ENCODE measurements around the gene PHF14. TPM values are rescaled to one million over a fixed set of nuclear protein-coding genes. Genes with fewer than 3 reads are reported as not detected.

The PHF14 gene
- total RNA-seq, 1 experiment from 2014 or later = 35.4 TPM

GRCh38 chr7:10998996-10999757 is 25.5 kb downstream of the PHF14 start:
- TF ChIP-seq EZH2phosphoT487 (IDR thresholded peaks at IDR 0.05; ENCODE audit: borderline replicate concordance, low read length) = no peak
- no peak for TF ChIP-seq EZH2 (IDR thresholded peaks at IDR 0.05; ENCODE audit: low read length, unreplicated experiment)
- TF ChIP-seq CTCF (conservative IDR thresholded peaks at IDR 0.05; ENCODE audit: low read depth, low read length) = no peak
- H3K9me2 ChIP-seq (replicated peaks; ENCODE audit: low read length) = no peaks in the 10 kb centered on the region
- BruUV-seq (replicated peaks) = no TSS peak
- CTCF ChIA-PET = no interaction called here
- no peaks in the 10 kb centered on the region for H3K4me1 ChIP-seq (ENCODE audit: insufficient read depth, low read length)
- H3K9ac ChIP-seq (ENCODE audit: low read length) = no peak overlapping the region
- H3K36me3 ChIP-seq (ENCODE audit: low read depth, low read length) = peaks cover 8% of the 10 kb centered on the region
- no peaks in the 10 kb centered on the region for H3K9me3 ChIP-seq (ENCODE audit: low read length)
- H4K20me1 ChIP-seq (ENCODE audit: low read length) = no peaks in the 10 kb centered on the region
- DNase-seq (no peak), ATAC-seq (no peak)
- peaks cover 30% of the 10 kb centered on the region for H3K79me2 ChIP-seq (ENCODE audit: low read length)
- no peaks in the 10 kb centered on the region for H3F3A ChIP-seq (ENCODE audit: low read length, unreplicated experiment)
- H3K4me3 ChIP-seq (ENCODE audit: low read length) = no peak overlapping the region
- intact Hi-C loops (cut with micrococcal nuclease) = no loop called here
- H2AFZ ChIP-seq (ENCODE audit: low read length) = no peak overlapping the region
- POLR2A ChIA-PET (ENCODE audit: unreplicated experiment) = no interaction called here
- H3K27ac ChIP-seq (ENCODE audit: low read length) = no peak overlapping the region
- no peaks in the 10 kb centered on the region for H3K27me3 ChIP-seq (ENCODE audit: low read length)
- no peak overlapping the region for H3K4me2 ChIP-seq (ENCODE audit: low read length)

DNA sequence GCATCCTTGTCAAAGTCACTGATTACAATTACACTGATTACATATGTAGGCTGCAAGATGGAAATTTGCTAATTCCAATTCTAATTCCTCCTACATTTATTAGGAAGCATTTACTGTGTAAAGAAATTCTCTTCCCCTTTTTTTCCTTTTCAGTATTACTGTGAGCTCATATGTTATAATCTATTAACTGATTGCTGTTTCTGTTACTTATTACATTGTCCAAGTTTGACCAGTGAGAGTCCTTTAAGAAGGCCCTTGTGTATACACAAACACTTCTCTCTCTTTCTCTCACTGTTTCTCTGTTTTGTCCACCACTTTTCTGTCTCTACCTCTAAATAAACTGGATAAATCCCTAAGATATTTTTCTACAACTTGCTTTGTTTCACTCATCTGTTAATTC is 31.5 kb downstream of the PHF14 start:
- ChIA-PET POLR2A (ENCODE audit: unreplicated experiment) (no interaction called here), CTCF (no interaction called here)
- no TSS peak for BruUV-seq (replicated peaks)
- no peak overlapping the region for H3K4me3 ChIP-seq (ENCODE audit: low read length)
- H3K9ac ChIP-seq (ENCODE audit: low read length) = no peak overlapping the region
- H4K20me1 ChIP-seq (ENCODE audit: low read length) = no peaks in the 10 kb centered on the region
- no peak for TF ChIP-seq EZH2 (IDR thresholded peaks at IDR 0.05; ENCODE audit: low read length, unreplicated experiment)
- H3K27me3 ChIP-seq (ENCODE audit: low read length) = no peaks in the 10 kb centered on the region
- no peaks in the 10 kb centered on the region for H3K9me2 ChIP-seq (replicated peaks; ENCODE audit: low read length)
- H3K4me1 ChIP-seq (ENCODE audit: insufficient read depth, low read length) = no peaks in the 10 kb centered on the region
- no peaks in the 10 kb centered on the region for H3K9me3 ChIP-seq (ENCODE audit: low read length)
- DNase-seq (no peak), ATAC-seq (no peak)
- H3F3A ChIP-seq (ENCODE audit: low read length, unreplicated experiment) = no peaks in the 10 kb centered on the region
- intact Hi-C loops (cut with micrococcal nuclease) = no loop called here
- peaks cover 27% of the 10 kb centered on the region for H3K79me2 ChIP-seq (ENCODE audit: low read length)
- no peak overlapping the region for H3K4me2 ChIP-seq (ENCODE audit: low read length)
- no peak overlapping the region for H3K27ac ChIP-seq (ENCODE audit: low read length)
- H2AFZ ChIP-seq (ENCODE audit: low read length) = no peak overlapping the region
- no peaks in the 10 kb centered on the region for H3K36me3 ChIP-seq (ENCODE audit: low read depth, low read length)

DNA sequence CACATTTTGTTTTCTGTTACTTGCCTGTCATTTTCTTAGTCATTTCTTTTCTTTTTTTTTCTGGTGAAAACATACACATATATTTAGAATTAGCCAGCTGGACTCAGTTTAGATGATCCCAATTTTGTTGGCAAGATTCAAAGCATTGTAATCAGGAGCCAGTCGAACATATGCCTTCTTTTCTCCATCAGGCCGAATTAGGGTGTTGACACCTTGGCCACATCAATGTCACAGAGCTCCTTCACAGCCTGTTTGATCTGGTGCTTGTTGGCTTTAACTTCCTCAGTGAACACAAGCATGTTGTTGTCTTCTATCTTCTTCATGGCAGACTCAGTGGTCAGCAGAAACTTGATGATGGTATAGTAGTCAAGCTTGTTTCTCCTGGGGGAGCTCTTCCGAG is 32.6 kb downstream of the PHF14 start:
- Histone ChIP-seq H3K79me2 (ENCODE audit: low read length) (peaks cover 29% of the 10 kb centered on the region), H3K9ac (ENCODE audit: low read length) (no peak overlapping the region)

More for the DNA sequence above, 32.6 kb downstream of the PHF14 start:
- no peak overlapping the region for H3K4me3 ChIP-seq (ENCODE audit: low read length)
- CTCF ChIA-PET = no interaction called here
- no peaks in the 10 kb centered on the region for H3K27me3 ChIP-seq (ENCODE audit: low read length)
- no peaks in the 10 kb centered on the region for H3K4me1 ChIP-seq (ENCODE audit: insufficient read depth, low read length)
- no peaks in the 10 kb centered on the region for H4K20me1 ChIP-seq (ENCODE audit: low read length)
- H3K9me2 ChIP-seq (replicated peaks; ENCODE audit: low read length) = no peaks in the 10 kb centered on the region
- intact Hi-C loops (cut with micrococcal nuclease) = no loop called here
- POLR2A ChIA-PET (ENCODE audit: unreplicated experiment) = no interaction called here
- H3F3A ChIP-seq (ENCODE audit: low read length, unreplicated experiment) = no peaks in the 10 kb centered on the region
- no peak overlapping the region for H2AFZ ChIP-seq (ENCODE audit: low read length)
- no TSS peak for BruUV-seq (replicated peaks)
- H3K36me3 ChIP-seq (ENCODE audit: low read depth, low read length) = no peaks in the 10 kb centered on the region
- H3K9me3 ChIP-seq (ENCODE audit: low read length) = no peaks in the 10 kb centered on the region
- TF ChIP-seq EZH2phosphoT487 (IDR thresholded peaks at IDR 0.05; ENCODE audit: borderline replicate concordance, low read length) (no peak), CTCF (conservative IDR thresholded peaks at IDR 0.05; ENCODE audit: low read depth, low read length) (no peak), EZH2 (IDR thresholded peaks at IDR 0.05; ENCODE audit: low read length, unreplicated experiment) (no peak)
- ATAC-seq (no peak), DNase-seq (no peak)
- no peak overlapping the region for H3K27ac ChIP-seq (ENCODE audit: low read length)
- no peak overlapping the region for H3K4me2 ChIP-seq (ENCODE audit: low read length)

Data from PC-3 (cell line).